ENCODE measurements around the gene CDSN. TPM values are rescaled to one million over a fixed set of nuclear protein-coding genes. Genes with fewer than 3 reads are reported as not detected.

CDSN gene, protein sequence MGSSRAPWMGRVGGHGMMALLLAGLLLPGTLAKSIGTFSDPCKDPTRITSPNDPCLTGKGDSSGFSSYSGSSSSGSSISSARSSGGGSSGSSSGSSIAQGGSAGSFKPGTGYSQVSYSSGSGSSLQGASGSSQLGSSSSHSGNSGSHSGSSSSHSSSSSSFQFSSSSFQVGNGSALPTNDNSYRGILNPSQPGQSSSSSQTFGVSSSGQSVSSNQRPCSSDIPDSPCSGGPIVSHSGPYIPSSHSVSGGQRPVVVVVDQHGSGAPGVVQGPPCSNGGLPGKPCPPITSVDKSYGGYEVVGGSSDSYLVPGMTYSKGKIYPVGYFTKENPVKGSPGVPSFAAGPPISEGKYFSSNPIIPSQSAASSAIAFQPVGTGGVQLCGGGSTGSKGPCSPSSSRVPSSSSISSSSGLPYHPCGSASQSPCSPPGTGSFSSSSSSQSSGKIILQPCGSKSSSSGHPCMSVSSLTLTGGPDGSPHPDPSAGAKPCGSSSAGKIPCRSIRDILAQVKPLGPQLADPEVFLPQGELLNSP
- total RNA-seq, result not detected in 2 replicates

DNA sequence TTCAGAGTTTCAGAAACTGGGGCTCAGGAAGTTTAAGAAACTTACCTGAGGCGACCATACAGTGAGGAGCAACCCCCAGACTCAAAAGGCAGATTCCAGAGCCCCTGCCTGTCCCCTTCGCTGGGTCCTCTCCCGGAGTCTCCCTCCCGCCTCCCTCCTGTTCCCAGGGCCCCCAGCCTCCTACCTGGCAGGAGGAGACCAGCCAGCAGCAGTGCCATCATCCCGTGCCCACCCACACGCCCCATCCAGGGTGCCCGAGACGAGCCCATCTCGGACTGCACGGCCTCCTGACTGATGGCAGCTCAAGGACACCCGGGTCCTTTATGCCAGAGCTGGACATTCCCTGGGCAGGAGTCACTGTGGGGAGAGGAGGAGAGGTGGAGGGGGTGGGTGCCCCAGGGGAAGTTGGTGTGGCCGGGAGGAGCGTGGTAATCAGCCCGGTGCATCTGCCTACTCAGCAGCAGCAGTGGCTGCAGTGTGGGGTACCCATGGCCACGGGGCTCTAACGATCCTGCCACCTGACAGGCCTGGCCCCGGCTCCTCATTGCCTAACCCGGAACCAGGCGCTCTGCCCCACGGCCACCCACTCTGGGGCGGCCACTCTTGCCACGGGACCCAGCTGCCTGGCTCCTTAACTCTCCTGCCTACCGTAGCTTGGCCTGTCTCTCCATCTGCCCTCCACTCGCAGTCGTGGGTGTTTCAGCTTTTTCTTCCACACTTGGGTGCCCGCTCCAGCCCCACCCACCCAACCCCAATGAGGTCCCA, at the start of gene CDSN:
CDSN (minus strand) TSS at position 296 of the 765 bp plus-strand sequence; CDS start at position 269, 27 bp downstream.

DNA sequence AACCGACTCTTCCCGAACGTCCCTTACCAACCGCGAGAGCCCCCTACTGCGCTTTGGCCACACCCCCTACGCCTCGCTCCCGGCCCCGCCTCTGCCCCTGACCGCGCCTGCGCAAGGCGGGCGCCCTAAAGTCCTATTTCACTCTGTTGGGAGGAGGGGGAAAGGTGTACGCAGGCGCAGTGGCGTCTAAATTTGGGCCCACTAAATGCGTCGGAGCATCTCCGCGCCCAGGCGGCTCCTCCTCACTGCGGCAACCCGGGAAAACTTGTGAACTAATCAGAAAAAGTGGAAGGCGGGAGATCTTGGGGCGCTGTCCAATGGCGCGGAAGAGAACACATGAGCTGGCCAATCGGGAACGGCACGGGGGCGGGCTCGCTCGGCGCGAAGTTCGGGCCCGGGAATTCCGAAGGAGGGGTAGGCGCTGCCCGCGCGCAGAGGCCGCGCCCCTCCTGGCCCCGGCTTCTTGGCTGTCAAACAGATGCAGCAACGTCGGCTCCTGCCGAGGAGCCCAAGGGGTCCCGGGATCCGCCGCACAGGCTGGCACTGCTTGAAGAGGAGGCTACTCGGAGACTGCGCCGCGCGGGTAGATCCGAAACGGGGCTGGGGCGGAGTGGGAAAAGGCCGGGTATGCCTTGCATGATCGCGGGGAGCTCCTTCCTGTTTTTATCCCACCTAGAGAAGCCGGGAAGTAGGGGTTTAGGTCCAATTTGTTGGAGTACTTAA, 38.1 kb upstream of the CDSN start, which contains the start of gene TCF19:
TCF19 (plus strand) TSS at position 450 of the 723 bp plus-strand sequence. CDS start 881 bp downstream, outside the sequence.

DNA sequence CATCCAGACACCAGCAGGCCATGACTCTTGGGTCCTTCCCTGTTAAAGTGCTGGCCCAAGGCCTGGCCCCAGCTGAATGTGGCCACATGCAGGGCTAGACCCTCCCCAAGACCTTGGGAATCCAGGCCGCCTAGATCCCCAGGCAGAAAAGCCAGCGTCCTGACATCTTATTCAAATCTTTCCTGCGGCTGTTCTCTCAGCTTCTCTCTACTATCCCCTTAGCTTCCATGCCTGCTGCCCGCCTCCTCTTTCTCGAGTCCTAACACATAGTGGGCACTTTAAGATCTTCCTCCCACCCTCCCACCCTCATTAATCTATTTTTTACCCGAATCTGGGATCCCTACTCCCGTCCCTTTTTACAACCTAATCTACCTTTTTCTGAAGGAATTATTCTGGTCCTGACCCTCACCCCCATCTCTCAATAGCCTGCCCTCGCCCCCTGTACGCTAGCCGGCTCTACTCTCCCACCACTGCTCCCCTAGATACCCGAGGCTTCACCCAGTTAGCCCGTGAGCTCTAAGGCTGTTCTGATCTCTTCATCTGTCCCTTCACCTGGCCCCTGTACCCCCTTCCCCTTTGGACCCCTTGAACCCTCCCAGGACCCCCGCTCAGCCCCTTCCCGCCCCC, 37.4 kb upstream of the CDSN start, which contains the start of gene CCHCR1:
CCHCR1 (minus strand) TSS at position 290 of the 627 bp plus-strand sequence; CDS start at position 88, 202 bp downstream.

DNA sequence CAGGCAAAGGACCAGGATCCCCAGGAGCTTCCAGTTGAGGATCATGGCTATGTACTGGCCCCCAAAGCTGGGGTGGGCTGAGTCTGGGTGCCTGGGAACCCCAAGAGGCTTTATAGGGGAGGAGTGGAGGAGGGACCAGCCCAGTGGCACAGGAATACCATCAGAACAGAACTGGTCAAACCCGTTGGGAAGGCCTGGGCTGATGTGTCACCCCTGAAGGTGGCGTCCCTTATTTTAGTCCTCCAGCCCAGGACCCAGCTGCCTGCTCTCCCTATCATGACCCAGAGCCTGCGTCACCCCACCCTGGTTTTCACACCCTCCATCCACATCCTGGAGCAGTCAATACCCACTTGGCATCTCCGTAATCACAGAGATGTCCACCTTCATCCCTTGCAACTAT, 18.7 kb upstream of the CDSN start, which contains the start of gene PSORS1C2:
PSORS1C2 (minus strand) TSS at position 85 of the 400 bp plus-strand sequence; CDS start at position 45, 40 bp downstream.

DNA sequence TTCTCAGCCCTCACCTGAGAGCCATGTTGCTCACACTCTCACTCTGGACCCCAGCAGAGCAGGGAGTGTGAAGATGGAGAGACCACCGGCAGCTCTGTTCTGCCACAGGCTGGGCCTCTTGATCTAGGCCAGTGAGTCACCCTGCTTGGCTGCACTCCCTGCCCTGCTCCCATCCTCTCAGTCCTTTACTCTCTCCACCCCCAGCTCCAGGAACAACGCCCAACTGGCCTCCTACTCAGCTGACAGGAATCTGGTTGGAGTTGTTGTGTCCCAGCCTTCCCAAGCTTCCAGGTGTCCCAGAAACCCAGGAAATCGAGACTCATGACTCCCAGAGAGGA, 5.7 kb downstream of the CDSN start, which contains the start of gene PSORS1C1:
PSORS1C1 (plus strand) TSS at position 260 of the 338 bp plus-strand sequence. CDS start 14,833 bp downstream, outside the sequence.

DNA sequence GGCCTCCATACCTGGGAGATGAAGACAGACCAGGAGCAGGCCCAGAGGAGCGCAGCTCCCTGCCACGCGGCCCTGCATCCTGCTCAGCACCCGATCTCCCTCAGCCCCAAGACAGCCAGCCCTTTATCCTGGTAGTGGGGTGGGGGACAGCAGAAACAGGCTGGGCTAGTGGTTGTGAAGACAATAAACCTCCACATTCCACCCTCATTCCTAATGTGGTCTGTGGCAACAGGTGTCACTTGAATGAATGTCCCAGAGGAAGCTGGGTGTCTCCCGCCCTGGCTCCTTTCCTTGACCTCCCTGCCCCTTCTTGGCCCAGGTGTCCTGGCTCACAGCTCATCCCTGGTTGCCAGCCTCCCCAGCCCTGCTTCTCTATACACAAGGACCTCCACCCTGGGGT, 7.8 kb downstream of the CDSN start, which contains the start of gene C6orf15:
C6orf15 (minus strand) TSS at position 98 of the 400 bp plus-strand sequence; CDS start at position 78, 20 bp downstream.

Other genes starting within 250 kb of the CDSN start
- 15.2 and 17.1 TPM in 2 replicates for gene DDR1, start 235.9 kb downstream of the CDSN start, total RNA-seq
- 5.9 and 8.0 TPM in 2 replicates for gene GTF2H4, start 212.2 kb downstream of the CDSN start, total RNA-seq
- 12.4 and 16.8 TPM in 2 replicates for gene VARS2, start 206.2 kb downstream of the CDSN start, total RNA-seq
- not detected in 2 replicates for gene SFTA2, start 188.3 kb downstream of the CDSN start, total RNA-seq
- not detected in 2 replicates for gene MUCL3, start 179.5 kb downstream of the CDSN start, total RNA-seq
- not detected in 2 replicates for gene MUC21, start 136.7 kb downstream of the CDSN start, total RNA-seq
- not detected in 2 replicates for gene MUC22, start 110.0 kb downstream of the CDSN start, total RNA-seq
- gene C6orf15, start 7.9 kb downstream of the CDSN start, total RNA-seq, result not detected in 2 replicates
- 0.92 and 1.1 TPM in 2 replicates for gene PSORS1C1, start 5.6 kb downstream of the CDSN start, total RNA-seq
- not detected in 2 replicates for gene PSORS1C2, start 18.6 kb upstream of the CDSN start, total RNA-seq
- gene CCHCR1, start 37.4 kb upstream of the CDSN start, total RNA-seq, result 12.7 and 18.9 TPM in 2 replicates
- 13.6 and 21.4 TPM in 2 replicates for gene TCF19, start 38.1 kb upstream of the CDSN start, total RNA-seq
- 0.12 and 0.13 TPM in 2 replicates for gene POU5F1, start 50.2 kb upstream of the CDSN start, total RNA-seq
- 121 and 270 TPM in 2 replicates for gene HLA-C, start 151.6 kb upstream of the CDSN start, total RNA-seq
- gene HLA-B, start 236.7 kb upstream of the CDSN start, total RNA-seq, result 361 and 423 TPM in 2 replicates